ENCODE data around the gene ASIC2. TPM values are rescaled to one million over a fixed set of nuclear protein-coding genes. Genes with fewer than 3 reads are reported as not detected.

The ASIC2 gene
- total and polyA plus RNA-seq, 2 experiments from 2014 or later = 0.52 to 2.8 TPM

DNA sequence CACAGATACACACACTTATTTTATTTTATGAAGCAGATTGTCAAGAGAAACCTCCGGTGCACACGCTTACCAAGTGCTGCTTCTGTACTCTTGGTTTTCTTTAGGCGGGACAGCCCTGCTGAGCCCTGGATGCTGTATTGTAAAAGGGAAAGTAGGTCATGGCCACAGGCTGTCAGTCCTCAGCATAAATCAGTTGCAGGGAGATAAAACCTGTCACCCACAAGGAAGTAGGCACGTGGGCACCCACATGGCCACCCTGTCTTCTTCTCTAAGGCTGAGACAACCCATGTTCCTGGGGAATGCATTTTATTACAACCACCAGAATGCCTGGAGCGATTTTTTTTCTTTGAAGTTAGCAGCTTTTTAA, 59.3 kb downstream of the ASIC2 start:
- ATAC-seq (no peak), DNase-seq (ENCODE audit: low spot score) (no peak)
- H3K36me3 ChIP-seq (ENCODE audit: insufficient read depth) = no peaks in the 10 kb centered on the region
- no peaks in the 10 kb centered on the region for H3K9me2 ChIP-seq (ENCODE audit: insufficient read depth)
- no peaks in the 10 kb centered on the region for H3K27me3 ChIP-seq (ENCODE audit: insufficient read depth)
- H3K27me3 Mint-ChIP-seq (ENCODE audit: insufficient read depth, low read depth, poor library complexity) = peaks cover 3% of the 10 kb centered on the region
- no peak overlapping the region for H3K27ac ChIP-seq (ENCODE audit: low read depth)
- H3K27ac Mint-ChIP-seq = no peak overlapping the region
- no peak overlapping the region for H3K4me3 ChIP-seq
- H3K4me3 Mint-ChIP-seq = no peak overlapping the region
- no peak overlapping the region for H3K4me2 ChIP-seq
- no peaks in the 10 kb centered on the region for H3F3A ChIP-seq (replicated peaks; ENCODE audit: low read depth)
- H3K4me1 Mint-ChIP-seq = peaks cover 12% of the 10 kb centered on the region
- H2AFZ ChIP-seq = no peak overlapping the region
- no peaks in the 10 kb centered on the region for H3K79me2 ChIP-seq (replicated peaks; ENCODE audit: insufficient read depth)
- TF ChIP-seq, protein P1, sequence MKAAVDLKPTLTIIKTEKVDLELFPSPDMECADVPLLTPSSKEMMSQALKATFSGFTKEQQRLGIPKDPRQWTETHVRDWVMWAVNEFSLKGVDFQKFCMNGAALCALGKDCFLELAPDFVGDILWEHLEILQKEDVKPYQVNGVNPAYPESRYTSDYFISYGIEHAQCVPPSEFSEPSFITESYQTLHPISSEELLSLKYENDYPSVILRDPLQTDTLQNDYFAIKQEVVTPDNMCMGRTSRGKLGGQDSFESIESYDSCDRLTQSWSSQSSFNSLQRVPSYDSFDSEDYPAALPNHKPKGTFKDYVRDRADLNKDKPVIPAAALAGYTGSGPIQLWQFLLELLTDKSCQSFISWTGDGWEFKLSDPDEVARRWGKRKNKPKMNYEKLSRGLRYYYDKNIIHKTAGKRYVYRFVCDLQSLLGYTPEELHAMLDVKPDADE (IDR thresholded peaks at IDR 0.05) = no peak
- TF ChIP-seq CREB1 (CRISPR knock-in tag; IDR thresholded peaks at IDR 0.05; ENCODE audit: low read depth) (no peak), POLR2AphosphoS5 (IDR thresholded peaks at IDR 0.05; ENCODE audit: low read depth) (no peak), ZNF114 (CRISPR knock-in tag; IDR thresholded peaks at IDR 0.05) (no peak), ZNF331 (CRISPR knock-in tag; IDR thresholded peaks at IDR 0.05; ENCODE audit: low read depth) (no peak), EZH2phosphoT487 (IDR thresholded peaks at IDR 0.05; ENCODE audit: unreplicated experiment) (no peak), EZH2 (IDR thresholded peaks at IDR 0.05; ENCODE audit: low read depth, unreplicated experiment) (no peak), STAT1 (IDR thresholded peaks at IDR 0.05; ENCODE audit: unreplicated experiment) (no peak), NANOG (IDR thresholded peaks at IDR 0.05; ENCODE audit: borderline replicate concordance) (no peak), JUNB (IDR thresholded peaks at IDR 0.05; ENCODE audit: unreplicated experiment) (no peak), REST (IDR thresholded peaks at IDR 0.05; ENCODE audit: unreplicated experiment) (no peak), CTCF (conservative IDR thresholded peaks at IDR 0.05; ENCODE audit: low read depth in 2 of 2) (no peak)
- TF ChIP-seq, protein P2, sequence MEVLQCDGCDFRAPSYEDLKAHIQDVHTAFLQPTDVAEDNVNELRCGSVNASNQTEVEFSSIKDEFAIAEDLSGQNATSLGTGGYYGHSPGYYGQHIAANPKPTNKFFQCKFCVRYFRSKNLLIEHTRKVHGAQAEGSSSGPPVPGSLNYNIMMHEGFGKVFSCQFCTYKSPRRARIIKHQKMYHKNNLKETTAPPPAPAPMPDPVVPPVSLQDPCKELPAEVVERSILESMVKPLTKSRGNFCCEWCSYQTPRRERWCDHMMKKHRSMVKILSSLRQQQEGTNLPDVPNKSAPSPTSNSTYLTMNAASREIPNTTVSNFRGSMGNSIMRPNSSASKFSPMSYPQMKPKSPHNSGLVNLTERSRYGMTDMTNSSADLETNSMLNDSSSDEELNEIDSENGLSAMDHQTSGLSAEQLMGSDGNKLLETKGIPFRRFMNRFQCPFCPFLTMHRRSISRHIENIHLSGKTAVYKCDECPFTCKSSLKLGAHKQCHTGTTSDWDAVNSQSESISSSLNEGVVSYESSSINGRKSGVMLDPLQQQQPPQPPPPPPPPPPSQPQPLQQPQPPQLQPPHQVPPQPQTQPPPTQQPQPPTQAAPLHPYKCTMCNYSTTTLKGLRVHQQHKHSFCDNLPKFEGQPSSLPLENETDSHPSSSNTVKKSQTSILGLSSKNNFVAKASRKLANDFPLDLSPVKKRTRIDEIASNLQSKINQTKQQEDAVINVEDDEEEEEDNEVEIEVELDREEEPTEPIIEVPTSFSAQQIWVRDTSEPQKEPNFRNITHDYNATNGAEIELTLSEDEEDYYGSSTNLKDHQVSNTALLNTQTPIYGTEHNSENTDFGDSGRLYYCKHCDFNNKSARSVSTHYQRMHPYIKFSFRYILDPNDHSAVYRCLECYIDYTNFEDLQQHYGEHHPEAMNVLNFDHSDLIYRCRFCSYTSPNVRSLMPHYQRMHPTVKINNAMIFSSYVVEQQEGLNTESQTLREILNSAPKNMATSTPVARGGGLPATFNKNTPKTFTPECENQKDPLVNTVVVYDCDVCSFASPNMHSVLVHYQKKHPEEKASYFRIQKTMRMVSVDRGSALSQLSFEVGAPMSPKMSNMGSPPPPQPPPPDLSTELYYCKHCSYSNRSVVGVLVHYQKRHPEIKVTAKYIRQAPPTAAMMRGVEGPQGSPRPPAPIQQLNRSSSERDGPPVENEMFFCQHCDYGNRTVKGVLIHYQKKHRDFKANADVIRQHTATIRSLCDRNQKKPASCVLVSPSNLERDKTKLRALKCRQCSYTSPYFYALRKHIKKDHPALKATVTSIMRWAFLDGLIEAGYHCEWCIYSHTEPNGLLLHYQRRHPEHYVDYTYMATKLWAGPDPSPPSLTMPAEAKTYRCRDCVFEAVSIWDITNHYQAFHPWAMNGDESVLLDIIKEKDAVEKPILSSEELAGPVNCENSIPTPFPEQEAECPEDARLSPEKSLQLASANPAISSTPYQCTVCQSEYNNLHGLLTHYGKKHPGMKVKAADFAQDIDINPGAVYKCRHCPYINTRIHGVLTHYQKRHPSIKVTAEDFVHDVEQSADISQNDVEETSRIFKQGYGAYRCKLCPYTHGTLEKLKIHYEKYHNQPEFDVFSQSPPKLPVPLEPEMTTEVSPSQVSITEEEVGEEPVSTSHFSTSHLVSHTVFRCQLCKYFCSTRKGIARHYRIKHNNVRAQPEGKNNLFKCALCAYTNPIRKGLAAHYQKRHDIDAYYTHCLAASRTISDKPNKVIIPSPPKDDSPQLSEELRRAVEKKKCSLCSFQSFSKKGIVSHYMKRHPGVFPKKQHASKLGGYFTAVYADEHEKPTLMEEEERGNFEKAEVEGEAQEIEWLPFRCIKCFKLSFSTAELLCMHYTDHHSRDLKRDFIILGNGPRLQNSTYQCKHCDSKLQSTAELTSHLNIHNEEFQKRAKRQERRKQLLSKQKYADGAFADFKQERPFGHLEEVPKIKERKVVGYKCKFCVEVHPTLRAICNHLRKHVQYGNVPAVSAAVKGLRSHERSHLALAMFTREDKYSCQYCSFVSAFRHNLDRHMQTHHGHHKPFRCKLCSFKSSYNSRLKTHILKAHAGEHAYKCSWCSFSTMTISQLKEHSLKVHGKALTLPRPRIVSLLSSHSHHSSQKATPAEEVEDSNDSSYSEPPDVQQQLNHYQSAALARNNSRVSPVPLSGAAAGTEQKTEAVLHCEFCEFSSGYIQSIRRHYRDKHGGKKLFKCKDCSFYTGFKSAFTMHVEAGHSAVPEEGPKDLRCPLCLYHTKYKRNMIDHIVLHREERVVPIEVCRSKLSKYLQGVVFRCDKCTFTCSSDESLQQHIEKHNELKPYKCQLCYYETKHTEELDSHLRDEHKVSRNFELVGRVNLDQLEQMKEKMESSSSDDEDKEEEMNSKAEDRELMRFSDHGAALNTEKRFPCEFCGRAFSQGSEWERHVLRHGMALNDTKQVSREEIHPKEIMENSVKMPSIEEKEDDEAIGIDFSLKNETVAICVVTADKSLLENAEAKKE (CRISPR knock-in tag; IDR thresholded peaks at IDR 0.05) = no peak
- H3K36me3 Mint-ChIP-seq (ENCODE audit: low read depth) = no peaks in the 10 kb centered on the region
- no peaks in the 10 kb centered on the region for H4K20me1 ChIP-seq (replicated peaks; ENCODE audit: insufficient read depth)
- no peaks in the 10 kb centered on the region for H3K4me1 ChIP-seq (ENCODE audit: insufficient read depth)
- H3K9me3 Mint-ChIP-seq = no peaks in the 10 kb centered on the region
